Stimulated activated CD8-positive, alpha-beta memory T cell treated with anti-CD3 and anti-CD28 coated beads, Interleukin-15, amount 100 ng/mL, for 4 hours (primary cell): ENCODE measurements around the gene SERPINE3.

Experiments used
- DNase-seq, 2 donors: peaks; one replicate each; pipeline ENCODE4 v3.0.0-alpha.2; 2020; ENCODE audit warnings: low read depth in 2 of 2

SERPINE3 gene

DNA sequence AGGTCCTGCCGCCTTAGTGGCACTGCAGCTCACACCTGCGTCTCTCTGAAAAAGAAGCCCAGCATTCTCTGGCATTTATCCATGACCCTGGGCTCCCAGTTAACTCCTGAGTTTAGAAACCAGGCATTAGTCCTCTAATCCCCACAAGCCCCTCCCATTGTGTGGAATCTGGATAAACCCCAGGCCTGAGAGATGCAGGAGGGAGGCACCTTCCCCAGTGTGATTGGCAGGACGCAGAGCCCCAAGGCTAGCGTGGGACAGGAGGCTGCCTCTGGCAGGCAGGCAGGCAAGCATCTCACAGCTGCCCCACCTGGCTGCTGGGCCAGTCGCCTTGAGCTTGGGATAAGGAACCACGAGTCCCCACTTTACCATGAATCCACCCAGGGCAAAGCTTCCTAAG lies 11.0 kb upstream of the SERPINE3 start:
- no peak for DNase-seq

DNA sequence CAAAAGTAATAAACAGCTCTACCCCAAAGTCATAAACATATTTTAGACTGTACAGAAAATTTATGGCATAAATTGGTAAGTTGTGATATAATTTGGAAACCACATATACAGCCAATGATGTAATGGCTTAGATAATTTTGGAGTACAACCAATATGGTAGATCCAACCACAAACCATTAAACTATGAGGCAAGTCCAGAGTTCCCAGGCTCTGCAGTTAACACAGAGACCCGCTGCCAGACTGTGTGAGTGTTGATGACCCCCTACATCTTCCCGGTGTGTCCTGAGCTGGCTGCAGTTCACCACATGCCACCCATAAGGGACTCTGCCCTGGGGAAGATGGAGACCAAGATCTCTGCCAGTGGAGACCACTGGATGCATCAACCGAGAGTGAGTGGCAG lies 9.9 kb upstream of the SERPINE3 start:
- DNase-seq, result no peak

DNA sequence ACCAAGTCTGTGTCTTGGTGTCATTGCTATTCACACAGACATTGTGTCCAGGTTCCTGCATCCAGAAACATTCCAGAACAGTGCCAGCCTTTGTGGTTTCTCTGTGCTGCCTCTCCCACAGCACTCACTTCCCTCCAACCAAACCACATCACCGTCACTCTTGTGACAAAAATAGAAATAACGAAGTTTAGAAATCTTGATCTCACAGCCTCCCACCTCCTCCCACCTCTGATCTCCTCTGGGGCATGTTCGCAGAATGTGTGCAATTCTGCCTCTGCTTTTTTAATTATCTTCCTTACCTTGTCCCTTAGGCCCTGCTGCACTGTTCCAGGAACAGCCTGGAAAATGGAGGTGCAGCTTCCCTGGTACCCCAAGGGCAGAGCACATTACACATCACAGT lies 8.7 kb upstream of the SERPINE3 start:
- no peak for DNase-seq

DNA sequence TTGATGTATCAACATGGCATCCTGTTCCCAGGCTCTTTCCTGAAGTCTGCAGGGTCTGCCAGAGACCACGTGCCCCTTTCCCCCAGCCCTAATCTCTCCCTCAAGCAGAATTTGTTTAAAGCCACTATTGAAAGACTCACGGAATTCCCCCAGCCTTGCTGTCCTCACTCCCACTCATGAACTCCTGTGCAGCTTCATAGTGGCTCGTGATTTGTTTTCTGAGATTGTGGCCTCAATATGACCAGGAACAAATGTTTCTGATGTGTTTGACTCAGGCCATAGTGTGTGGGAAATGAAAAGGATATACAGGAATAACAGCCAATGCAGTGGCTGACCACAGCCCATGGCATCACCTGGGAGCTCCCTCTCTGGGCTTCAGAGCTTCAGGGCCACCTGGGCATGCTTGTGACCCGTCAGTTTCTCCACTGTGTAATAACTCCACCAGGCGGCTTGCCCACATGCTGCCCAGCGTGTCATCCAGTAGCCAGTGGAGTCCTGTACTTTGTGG lies 8.1 kb upstream of the SERPINE3 start:
- DNase-seq, result no peak

DNA sequence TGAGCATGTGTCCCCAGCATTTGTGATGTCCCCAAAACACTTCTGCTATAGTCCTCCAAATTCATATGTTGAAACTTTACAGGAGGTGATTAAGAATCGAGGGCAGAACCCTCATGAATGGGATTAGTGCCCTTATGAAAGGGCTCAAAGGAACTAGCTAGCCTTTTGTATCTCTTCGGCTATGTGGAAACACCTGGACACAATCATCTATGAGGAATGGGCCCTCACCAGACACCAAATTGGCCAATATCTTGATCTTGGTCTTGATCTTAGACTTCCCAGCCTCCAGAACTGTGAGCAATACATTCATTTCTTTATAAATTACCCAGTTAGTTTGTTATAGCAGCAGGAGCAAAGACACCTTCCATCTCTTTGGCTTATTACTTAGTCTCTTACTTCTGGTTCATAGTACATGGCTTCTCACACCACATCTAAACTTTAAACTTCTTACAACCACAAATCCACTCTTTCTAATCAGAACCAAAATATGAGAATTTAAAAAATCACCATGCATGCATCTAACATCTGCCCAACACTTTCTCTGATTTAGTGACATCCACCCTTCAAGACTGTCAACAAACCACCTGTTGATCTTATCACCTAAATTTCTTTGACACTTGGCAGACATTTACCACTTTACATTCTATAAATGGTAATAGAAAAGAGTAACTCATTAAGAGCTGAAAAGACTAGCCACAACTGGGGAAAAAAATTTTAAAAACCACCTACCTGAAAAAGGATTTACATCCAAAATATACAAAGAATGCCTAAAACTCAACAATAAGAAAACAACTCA lies 6.7 kb upstream of the SERPINE3 start:
- DNase-seq, result no peak

DNA sequence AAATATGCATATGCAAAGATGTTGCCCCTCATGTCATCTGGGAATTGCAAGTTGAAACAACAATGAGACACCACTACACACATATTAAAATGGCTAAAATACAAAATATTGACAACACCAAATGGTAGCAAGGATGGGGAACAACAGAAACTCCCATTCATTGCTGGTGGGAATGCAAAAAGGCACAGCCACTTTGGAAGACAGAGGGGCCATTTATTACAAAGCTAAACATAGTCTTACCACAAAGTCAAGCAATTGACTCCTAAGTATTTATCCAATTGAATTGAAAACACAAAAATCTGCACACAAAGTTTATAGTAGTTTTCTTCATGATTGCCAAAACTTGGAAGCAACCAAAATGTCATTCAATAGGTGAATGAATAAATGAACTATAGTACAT lies 6.1 kb upstream of the SERPINE3 start:
- DNase-seq, result no peak

DNA sequence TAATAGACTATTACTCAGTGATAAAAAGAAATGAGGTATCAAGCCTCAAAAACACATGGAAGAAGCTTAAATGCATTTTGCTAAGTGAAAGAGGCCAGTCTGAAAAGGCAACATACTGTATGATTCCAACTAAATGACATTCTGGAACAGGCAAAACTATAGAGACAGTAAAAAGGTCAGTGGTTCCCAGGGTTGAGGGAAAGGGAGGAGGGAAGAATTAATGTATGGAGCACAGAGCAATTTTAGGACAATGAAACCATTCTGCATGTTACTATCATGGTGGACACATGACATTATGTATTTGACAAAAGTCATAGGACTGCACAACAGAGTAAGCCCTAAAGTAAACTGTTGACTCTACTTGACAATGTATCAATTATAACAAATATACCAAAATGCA lies 5.7 kb upstream of the SERPINE3 start:
- no peak for DNase-seq

DNA sequence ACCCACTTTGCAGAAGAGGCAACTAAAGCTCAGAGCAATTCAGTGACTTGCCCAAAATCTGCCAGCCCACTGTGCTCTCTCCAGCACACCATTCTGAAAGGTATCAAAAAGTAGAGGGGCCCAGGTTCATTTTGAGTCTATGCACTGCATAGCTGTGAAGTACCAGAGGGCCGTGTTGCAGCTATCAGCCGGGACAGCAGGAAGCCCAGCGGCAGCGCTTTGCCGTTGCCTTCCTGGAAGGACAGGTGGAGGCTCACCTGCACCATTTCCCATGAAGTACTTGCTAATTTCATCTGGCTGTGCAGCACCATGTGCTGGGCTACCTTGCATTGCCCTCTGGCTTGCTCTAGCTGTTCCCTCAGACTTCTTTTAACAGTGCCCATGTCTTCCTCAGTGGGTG lies 2.7 kb upstream of the SERPINE3 start:
- no peak for DNase-seq

DNA sequence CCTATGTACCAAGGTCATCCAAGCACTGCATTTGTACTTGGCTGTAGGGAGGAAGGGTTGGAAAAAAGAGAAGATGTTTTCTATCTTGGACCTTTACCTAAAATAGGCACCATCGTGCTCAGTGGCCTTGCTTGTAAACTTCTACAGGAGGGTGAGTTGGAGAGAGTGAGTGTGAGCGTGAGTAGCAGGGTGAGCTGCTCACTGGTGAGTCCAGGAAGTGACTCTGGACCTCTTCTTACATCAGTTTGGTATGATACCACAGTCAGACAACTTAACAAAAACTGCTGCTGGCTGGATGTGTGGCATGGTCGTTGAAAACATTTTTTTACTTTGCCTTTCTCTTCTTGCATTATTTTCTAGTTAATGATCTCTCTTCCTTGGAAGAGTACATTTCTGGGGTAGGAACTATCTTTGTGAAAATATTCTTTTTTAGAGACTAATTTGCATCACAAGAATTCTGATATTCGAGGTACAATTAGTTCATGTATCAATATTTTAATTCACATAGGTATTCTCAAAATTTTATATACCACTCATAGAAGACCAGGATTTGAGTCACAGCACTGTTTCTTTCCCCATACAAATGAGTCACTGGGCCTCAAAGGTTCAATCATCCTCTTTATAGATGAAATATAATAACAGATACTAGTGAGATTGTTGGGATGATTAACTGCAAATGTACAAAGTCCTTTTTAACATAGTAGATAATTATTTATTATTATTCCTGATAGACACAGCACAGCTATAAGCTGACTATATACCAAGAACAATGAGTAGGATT lies 651 bp downstream of the SERPINE3 start:
- DNase-seq, result no peak

DNA sequence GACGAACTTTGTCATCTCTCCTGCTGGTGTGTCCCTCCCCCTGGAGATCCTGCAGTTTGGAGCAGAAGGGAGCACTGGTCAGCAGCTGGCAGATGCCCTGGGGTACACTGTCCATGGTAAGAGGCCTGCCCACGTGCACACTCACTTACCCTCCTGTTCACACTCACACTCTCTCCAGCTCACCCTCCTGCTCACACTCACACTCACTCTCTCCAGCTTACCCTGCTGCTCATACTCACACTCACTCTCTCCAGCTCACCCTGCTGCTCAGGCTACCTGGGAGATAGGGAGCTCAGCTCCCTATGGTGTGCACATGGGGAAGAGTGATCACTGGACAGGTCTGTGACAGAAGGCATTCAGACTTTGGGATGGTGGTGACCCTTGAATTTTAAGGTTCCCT lies 1.7 kb downstream of the SERPINE3 start:
- no peak for DNase-seq

DNA sequence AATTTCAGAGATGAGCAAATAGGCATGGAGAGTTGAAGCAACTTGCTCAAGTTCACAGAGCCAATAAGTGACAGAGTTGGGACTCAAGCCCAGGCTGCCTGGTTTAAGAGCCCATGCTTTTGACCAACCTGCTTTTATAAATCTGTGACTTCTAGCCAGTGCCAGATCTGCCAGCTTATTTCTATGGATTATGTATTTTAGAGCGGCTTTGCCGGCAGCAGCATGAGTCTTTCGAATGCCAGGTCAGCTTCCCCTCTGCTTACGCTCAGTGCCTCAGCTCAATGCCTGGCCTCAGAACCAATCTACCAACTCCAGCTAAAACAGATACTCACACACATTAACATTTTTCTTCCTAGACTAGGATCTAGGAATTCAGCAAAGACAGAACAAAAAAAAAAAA lies 2.3 kb downstream of the SERPINE3 start:
- DNase-seq, result no peak

DNA sequence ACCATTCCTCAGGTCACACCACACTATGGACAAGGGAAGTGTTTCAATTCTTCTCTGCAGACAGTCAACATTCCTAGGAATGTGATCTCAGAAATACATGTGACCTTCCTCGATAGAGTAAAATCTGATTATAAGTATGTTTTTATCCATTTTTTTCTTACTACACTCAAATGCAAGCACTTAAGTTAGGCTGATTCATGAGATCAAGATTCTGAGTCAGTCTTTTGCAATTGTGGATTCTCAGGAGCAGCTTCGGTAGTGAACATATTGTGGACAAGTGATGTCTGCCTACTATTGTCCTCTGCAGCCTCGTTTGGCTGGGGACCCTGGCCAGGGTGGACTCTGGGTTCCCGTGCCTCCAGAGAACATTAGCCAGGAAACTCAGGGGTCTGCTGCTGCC lies 3.2 kb downstream of the SERPINE3 start:
- DNase-seq, result no peak

DNA sequence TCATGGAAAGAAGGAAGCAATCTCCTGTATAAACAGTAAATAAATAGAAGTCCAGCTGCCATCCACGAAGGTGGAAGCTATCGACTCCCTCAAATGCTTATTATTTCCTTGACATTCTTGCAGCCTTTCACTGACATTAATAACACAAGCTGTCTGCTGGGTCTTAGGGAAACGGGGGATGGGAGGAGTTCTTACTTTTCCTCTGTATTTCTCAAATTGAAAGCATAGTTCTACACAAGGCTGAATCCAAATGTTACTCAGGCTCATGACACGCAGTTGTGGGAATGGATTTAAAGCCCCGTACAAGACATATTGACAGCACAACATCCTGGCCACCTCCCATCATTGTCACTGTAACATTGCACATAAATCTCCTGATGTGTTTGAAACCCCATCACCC lies 4.0 kb downstream of the SERPINE3 start:
- DNase-seq, result no peak

DNA sequence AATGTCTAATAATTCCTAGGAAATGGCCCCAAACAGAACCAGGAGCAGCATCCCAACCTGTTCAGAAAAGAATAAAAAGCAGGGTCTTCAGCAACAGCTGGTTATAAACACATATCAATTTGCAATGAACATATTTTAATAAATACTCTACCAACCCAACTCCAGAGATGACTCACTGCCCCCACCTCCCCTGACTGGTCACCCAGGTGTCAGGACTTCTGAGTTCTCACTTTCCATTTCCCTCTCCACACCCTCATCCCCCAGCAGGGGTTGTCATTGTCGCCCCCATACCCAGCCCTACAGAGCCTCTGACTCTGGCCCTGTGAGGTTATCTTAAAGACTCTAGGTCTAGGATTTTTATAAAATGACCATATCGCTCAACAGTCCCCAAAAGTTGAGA lies 6.9 kb downstream of the SERPINE3 start:
- no peak for DNase-seq

DNA sequence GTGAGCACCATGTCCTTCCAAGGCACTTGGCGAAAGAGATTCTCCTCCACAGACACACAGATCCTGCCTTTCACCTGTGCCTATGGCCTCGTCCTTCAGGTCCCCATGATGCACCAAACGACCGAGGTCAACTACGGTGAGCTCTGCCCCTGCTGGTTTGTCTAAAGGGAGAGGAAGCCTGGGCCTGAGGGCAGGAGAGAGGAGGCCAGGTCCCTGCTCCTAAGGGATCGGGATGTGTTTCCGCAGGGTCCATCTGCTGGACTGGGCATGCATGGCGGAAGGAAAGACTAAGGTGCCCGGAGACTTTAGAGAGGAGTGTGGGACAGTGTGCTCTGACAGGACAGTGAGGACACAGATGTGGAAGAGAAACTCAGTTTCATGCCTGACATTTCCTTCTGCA lies 7.6 kb downstream of the SERPINE3 start:
- DNase-seq, result no peak

DNA sequence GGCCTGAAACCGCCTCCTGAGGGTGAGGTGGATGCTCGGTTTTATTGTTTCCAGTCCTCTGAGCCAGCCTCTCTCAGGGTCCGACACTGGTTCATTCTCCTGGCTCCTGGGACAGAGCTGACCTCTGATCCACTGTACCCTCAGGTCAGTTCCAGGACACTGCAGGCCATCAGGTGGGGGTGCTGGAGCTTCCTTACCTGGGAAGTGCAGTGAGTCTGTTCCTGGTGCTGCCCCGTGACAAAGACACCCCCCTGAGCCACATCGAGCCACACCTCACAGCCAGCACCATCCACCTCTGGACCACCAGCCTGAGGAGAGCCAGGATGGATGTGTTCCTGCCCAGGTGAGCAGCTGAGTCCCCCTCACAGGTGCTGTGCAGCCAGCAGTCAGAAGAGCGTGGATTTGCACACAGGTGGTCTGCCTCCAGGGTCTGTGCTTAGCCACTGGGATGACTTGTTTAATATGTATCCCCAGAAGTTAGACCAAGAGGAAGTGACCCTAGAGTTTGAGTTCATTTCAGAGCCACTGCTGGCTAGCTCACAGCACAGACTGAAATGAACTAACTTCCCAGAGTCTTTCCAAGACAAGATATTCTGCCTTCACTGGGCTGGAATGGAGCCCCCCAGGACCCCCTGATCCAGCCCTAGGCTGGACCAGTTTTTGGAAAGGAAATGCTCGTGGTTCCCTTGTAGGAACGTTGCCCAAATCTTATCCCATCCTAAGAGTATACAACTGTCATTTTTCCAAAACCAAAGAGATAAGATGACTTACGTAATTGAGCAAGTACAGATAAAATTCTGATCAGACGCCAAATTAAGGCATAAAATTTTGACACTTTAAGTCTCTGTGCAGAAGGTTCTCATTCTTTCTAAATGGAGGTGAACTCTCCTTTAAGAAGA lies 8.8 kb downstream of the SERPINE3 start:
- no peak for DNase-seq

DNA sequence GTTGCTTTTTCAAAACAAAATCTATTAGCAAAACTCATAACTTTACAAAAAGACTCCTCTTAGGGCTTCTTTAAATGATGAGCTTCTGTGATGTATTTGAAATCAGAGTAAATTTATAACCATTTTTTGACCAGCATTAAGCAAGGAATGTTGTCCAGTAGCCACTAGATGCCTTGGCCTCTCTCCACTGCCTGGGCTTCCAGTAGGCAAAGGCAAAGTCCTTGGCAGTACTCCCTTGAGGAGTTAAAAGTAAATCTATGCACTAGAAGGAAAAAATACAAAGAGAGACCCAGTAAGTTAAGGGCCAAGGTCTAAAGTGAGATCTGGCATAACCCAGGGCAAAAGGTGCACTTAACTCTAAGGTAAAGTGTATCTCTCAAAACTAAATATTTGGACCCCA lies 9.5 kb downstream of the SERPINE3 start:
- no peak for DNase-seq

DNA sequence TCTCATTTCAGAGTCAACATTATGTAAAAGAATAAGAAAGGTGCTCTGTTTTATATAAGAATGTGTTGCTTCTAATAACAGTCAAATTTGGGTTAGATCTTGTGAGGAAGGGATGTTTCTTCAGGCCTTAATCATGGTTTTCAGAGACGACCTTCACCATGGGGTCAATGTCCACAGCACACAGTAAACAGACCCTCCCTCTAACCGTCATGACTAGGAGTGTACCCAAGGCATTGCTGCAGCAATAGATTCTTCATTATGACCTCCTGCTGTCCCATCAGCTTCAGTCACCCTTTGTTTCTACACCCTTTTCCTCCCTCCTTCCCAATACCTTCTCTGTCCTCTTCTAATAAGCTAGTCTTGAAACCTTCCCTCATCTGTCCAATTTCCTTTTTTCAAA lies 15.7 kb downstream of the SERPINE3 start:
- no peak for DNase-seq

DNA sequence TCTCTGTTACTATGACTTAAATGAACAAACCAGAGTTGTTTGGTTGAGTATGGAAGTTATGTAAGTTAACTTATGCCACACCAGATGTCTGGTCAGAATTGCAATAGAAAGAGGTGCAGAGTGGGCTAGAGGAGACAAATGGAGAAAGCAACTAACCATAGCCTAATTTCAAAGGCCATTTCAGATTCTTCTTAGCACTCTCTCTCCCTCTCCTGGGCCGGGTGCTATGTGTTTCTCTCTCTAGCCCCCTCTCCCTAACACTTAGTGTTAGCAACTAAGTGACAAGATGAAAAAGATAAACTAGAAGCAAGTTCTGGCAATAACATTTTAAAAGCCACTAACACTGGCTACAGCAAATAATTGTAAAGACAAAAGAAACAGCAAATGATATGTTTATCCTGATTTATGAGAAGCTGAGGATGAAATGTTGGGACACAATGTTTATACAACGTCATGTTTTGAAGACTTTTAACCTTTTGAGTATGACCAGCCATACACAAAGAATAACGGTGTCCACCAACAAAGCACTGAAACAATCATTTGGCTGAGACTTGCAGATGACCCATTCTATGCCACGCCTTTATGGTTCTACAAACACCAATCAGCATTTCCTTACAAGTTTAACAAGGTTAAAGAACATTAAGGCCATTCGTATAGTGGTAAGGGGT lies 18.6 kb downstream of the SERPINE3 start:
- no peak for DNase-seq

DNA sequence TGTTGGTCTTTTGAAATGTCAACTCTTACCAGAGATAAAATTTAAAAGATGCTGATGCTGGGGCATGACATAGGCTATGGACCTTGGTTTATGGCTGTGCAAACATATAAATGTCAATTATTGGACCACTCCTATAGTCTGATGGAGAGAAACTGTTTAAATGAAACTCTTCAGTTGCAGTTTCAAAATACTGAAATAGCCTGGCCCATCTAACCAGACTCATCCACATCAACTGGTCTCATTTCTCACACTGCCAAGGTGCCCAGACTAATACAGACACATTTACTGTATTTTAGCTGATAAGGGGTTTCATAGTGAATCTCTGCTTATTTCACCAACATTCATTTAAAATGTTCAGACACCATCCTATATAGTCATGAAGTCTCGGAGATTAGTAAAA lies 19.9 kb downstream of the SERPINE3 start:
- no peak for DNase-seq

DNA sequence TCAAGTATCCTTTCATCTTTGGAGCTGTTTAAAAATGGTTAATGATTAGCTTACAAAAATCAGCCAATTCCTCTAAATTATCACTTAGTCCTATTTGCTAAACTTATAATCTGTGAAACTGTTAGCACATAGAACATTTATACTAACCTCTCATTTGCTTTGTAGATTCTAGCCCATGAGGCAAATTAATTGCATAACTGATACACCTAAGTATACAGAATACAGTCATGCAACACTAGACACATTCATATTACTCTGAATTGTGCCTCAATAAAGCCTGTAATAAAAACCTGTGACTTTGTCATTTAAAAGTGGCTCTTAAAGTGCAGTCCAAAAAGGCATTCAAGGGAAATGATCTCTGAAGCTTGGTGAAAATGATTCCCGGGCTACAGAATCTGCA lies 21.0 kb downstream of the SERPINE3 start:
- no peak for DNase-seq

DNA sequence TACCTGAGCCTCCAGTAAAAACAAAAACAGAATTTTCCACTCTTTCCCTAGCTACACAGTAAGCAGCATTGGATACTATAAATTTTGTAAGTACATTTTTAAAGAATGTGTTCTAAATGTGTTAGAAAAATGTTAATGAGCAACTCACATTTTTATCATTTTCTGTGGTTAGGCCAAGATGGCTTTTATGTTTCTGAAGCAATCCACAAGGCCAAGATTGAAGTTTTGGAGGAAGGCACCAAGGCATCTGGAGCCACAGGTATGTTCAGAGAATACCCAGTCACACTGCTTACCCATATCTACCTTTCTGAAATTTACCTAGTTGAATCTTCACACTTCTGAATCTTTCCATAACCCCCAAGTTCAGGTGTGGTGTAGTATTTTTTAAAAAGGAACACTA lies 21.6 kb downstream of the SERPINE3 start:
- DNase-seq, result no peak
